Measurements from ENCODE around the gene ALKBH8. TPM values are rescaled to one million over a fixed set of nuclear protein-coding genes. Genes with fewer than 3 reads are reported as not detected.
A peak's percentile ranks its signal among the peaks of the same experiment; 100 is the strongest.

Gene ALKBH8
- total RNA-seq, 1 donor from 2014 or later = 6.4 TPM

GRCh38 chr11:107606141-107606540 is 40.6 kb upstream of the ALKBH8 start:
- Mint-ChIP-seq H3K27ac (ENCODE audit: unreplicated experiment) (peak overlapping the region; percentile 28), H3K9me3 (ENCODE audit: unreplicated experiment) (no peaks in the 10 kb centered on the region), H3K4me3 (ENCODE audit: unreplicated experiment) (peak overlapping the region; percentile 30), H3K4me1 (ENCODE audit: low read depth, unreplicated experiment) (peaks cover 13% of the 10 kb centered on the region), H3K27me3 (ENCODE audit: unreplicated experiment) (peaks cover 4% of the 10 kb centered on the region), H3K36me3 (ENCODE audit: unreplicated experiment) (no peaks in the 10 kb centered on the region)
- DNase-seq = no peak
- TF ChIP-seq CTCF (IDR thresholded peaks at IDR 0.05; ENCODE audit: partially characterized antibody, unreplicated experiment) = no peak

GRCh38 chr11:107605061-107606006 is 39.8 kb upstream of the ALKBH8 start:
- no peak overlapping the region for H3K27ac Mint-ChIP-seq (ENCODE audit: unreplicated experiment)

GRCh38 chr11:107598225-107599139 is 32.9 kb upstream of the ALKBH8 start:
- no peaks in the 10 kb centered on the region for H3K36me3 Mint-ChIP-seq (ENCODE audit: unreplicated experiment)
- peaks cover 5% of the 10 kb centered on the region for H3K4me1 Mint-ChIP-seq (ENCODE audit: low read depth, unreplicated experiment)
- no peak overlapping the region for H3K4me3 Mint-ChIP-seq (ENCODE audit: unreplicated experiment)
- no peak overlapping the region for H3K27ac Mint-ChIP-seq (ENCODE audit: unreplicated experiment)
- peak; percentile 33 for DNase-seq
- H3K27me3 Mint-ChIP-seq (ENCODE audit: unreplicated experiment) = peaks cover 7% of the 10 kb centered on the region
- no peaks in the 10 kb centered on the region for H3K9me3 Mint-ChIP-seq (ENCODE audit: unreplicated experiment)
- peak; percentile 40 for TF ChIP-seq CTCF (IDR thresholded peaks at IDR 0.05; ENCODE audit: partially characterized antibody, unreplicated experiment)

More at GRCh38 chr11:107605061-107606006, 39.8 kb upstream of the ALKBH8 start:
- no peak for TF ChIP-seq CTCF (IDR thresholded peaks at IDR 0.05; ENCODE audit: partially characterized antibody, unreplicated experiment)
- Mint-ChIP-seq H3K4me3 (ENCODE audit: unreplicated experiment) (no peak overlapping the region), H3K27me3 (ENCODE audit: unreplicated experiment) (peaks cover 4% of the 10 kb centered on the region), H3K36me3 (ENCODE audit: unreplicated experiment) (no peaks in the 10 kb centered on the region), H3K4me1 (ENCODE audit: low read depth, unreplicated experiment) (peaks cover 13% of the 10 kb centered on the region), H3K9me3 (ENCODE audit: unreplicated experiment) (no peaks in the 10 kb centered on the region)
- no peak for DNase-seq

GRCh38 chr11:107594736-107595135 is 29.2 kb upstream of the ALKBH8 start:
- DNase-seq = no peak
- H3K27me3 Mint-ChIP-seq (ENCODE audit: unreplicated experiment) = peaks cover 20% of the 10 kb centered on the region
- no peak overlapping the region for H3K27ac Mint-ChIP-seq (ENCODE audit: unreplicated experiment)
- peaks cover 11% of the 10 kb centered on the region for H3K4me1 Mint-ChIP-seq (ENCODE audit: low read depth, unreplicated experiment)
- H3K36me3 Mint-ChIP-seq (ENCODE audit: unreplicated experiment) = no peaks in the 10 kb centered on the region
- peaks cover 8% of the 10 kb centered on the region for H3K9me3 Mint-ChIP-seq (ENCODE audit: unreplicated experiment)
- H3K4me3 Mint-ChIP-seq (ENCODE audit: unreplicated experiment) = no peak overlapping the region
- no peak for TF ChIP-seq CTCF (IDR thresholded peaks at IDR 0.05; ENCODE audit: partially characterized antibody, unreplicated experiment)

All from glutamatergic neuron (in vitro differentiated cells).